Body of pancreas (tissue), 4 donors: Measurements from ENCODE around the gene TNFAIP2. TPM values are rescaled to one million over a fixed set of nuclear protein-coding genes. Genes with fewer than 3 reads are reported as not detected.
"Not testable (repeated sequence)": the region's sequence is repeated elsewhere in the genome, so short reads cannot be mapped to it uniquely, and the experiment has no call there.

ENCODE experiments used
- ATAC-seq: fragments of 150-250 bp; one replicate; pipeline ENCODE4 v1.9.1; 2016
- DNase-seq, 4 donors: peaks; one replicate each; pipeline ENCODE4 v3.0.0-alpha.2; 2019
- H3K27ac ChIP-seq, 4 donors: fragments of 200-600 bp; sonication (generic); 1 replicate in 3 of 4; 2 replicates in 1 of 4; pipeline versions ENCODE4 v1.5.1 to v1.6.1; 2016 to 2019; ENCODE audit warnings: mild to moderate bottlenecking in 1 of 4, mixed read lengths in 1 of 4, moderate library complexity in 1 of 4
- H3K27me3 ChIP-seq, 2 donors: fragments of 200-600 bp; sonication (generic); one replicate each; pipeline ENCODE4 v1.6.0; 2016; ENCODE audit warnings: mild to moderate bottlenecking in 1 of 2
- H3K36me3 ChIP-seq, 2 donors: fragments of 200-600 bp; sonication (generic); replicated peaks in 1 of 2; 2 replicates each; pipeline ENCODE4 v1.5.1; 2016; ENCODE audit warnings: low read depth in 2 of 2; ENCODE audit not compliant: insufficient read depth in 1 of 2
- H3K4me1 ChIP-seq: fragments of 200-600 bp; sonication (generic); one replicate; pipeline ENCODE4 v1.6.0; 2016
- H3K4me3 ChIP-seq, 2 donors: fragments of 200-600 bp; sonication (generic); 1 replicate in 1 of 2; 2 replicates in 1 of 2; pipeline ENCODE4 v1.5.1; 2016 to 2019
- H3K9me3 ChIP-seq, 3 donors: fragments of 200-600 bp; sonication (generic); 1 replicate in 2 of 3; 2 replicates in 1 of 3; pipeline ENCODE4 v1.5.1; 2016
- POLR2A ChIP-seq, 3 donors: fragments of 450-650 bp; IDR thresholded peaks; one replicate each; pipeline ENCODE4 v1.6.1; 2016; ENCODE audit warnings: antibody characterized with exemption in 3 of 3, mild to moderate bottlenecking in 2 of 3
- WGBS, 2 donors: methylation state at CpG; one replicate each; pipeline ENCODE4 v1.1.5; 2017; 5-methylcytosine and 5-hydroxymethylcytosine counted together
- intact Hi-C: fragments of 100-400 bp; cut with DNase I; formaldehyde crosslinking; loops from one replicate; pipeline ENCODE4 v1.15.1; 2023
- total RNA-seq, 2 donors: library from RNA; depleted of rRNA; stranded (reverse); fragments of >200 nt; gene quantifications; one replicate each; pipeline ENCODE4 v1.1.0, GENCODE V29; 2016
- TF ChIP-seq, protein P1 (sequence below), 7 experiments: fragments of 450-650 bp in 4 of 7; fragments of 200-600 bp in 3 of 7; sonication (generic) in 3 of 7; IDR thresholded peaks; one replicate each; pipeline ENCODE4 v1.5.1; 2016 to 2019; ENCODE audit warnings: antibody characterized with exemption in 7 of 7

Gene TNFAIP2
- total RNA-seq, 2 donors from 2014 or later = 22.1 to 75.5 TPM

DNA sequence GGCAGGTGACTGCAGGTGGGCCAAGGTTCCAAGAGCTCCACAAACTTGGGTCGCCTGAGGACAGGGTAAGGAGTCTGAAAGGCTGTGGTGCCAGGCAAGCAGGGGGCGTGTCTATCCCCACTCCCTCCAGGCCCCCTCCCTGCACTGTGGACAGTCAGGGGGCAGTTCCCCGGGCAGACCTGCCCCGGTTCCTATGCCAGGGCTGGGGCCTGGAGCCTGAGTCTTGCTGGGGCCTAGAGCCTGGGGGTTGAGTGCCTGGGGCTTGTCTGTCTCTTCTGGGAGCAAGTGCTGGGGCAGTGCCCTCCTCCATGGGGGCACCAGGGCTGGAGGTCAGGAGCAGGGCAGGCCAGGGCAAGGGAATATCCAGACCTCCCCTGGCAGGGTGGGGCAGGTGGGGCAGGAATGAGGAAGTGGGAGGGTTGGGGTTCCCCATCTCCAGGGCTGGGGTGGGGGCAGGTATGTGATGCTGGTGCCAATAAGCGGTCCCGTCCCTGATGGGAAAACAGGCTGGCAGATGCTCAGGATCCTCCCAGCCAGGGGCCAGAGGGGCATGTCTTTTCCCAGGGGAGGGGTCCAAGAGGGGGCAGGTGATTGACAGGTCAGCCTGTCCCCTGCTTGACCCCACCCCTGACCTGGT lies 11.9 kb upstream of the TNFAIP2 start:
- intact Hi-C loops = loop anchor here (5.0 kb wide), 1 partner anchor 66 kb away; no protein-coding TSS in a partner anchor
- ATAC-seq (peak; percentile 57), DNase-seq (peak in 3 of 4 donors; percentile 46 to 70 (median 57))
- H3K4me3 ChIP-seq = no peak overlapping the region
- H3K9me3 ChIP-seq = no peaks in the 10 kb centered on the region
- H3K4me1 ChIP-seq = peaks cover 43% of the 10 kb centered on the region
- 61% methylated on average over 6 of the region's 6 CpGs; no CpG with 5 or more reads in 1 of the 2 donors for WGBS, 2 donors
- H3K27me3 ChIP-seq = no peaks in the 10 kb centered on the region
- H3K36me3 ChIP-seq = no peaks in the 10 kb centered on the region
- H3K27ac ChIP-seq = peak overlapping the region; percentile 61 to 82 (median 67)
- TF ChIP-seq, protein P1, sequence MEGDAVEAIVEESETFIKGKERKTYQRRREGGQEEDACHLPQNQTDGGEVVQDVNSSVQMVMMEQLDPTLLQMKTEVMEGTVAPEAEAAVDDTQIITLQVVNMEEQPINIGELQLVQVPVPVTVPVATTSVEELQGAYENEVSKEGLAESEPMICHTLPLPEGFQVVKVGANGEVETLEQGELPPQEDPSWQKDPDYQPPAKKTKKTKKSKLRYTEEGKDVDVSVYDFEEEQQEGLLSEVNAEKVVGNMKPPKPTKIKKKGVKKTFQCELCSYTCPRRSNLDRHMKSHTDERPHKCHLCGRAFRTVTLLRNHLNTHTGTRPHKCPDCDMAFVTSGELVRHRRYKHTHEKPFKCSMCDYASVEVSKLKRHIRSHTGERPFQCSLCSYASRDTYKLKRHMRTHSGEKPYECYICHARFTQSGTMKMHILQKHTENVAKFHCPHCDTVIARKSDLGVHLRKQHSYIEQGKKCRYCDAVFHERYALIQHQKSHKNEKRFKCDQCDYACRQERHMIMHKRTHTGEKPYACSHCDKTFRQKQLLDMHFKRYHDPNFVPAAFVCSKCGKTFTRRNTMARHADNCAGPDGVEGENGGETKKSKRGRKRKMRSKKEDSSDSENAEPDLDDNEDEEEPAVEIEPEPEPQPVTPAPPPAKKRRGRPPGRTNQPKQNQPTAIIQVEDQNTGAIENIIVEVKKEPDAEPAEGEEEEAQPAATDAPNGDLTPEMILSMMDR (IDR thresholded peaks at IDR 0.05) = no peak
- TF ChIP-seq POLR2A (IDR thresholded peaks at IDR 0.05) = no peak

DNA sequence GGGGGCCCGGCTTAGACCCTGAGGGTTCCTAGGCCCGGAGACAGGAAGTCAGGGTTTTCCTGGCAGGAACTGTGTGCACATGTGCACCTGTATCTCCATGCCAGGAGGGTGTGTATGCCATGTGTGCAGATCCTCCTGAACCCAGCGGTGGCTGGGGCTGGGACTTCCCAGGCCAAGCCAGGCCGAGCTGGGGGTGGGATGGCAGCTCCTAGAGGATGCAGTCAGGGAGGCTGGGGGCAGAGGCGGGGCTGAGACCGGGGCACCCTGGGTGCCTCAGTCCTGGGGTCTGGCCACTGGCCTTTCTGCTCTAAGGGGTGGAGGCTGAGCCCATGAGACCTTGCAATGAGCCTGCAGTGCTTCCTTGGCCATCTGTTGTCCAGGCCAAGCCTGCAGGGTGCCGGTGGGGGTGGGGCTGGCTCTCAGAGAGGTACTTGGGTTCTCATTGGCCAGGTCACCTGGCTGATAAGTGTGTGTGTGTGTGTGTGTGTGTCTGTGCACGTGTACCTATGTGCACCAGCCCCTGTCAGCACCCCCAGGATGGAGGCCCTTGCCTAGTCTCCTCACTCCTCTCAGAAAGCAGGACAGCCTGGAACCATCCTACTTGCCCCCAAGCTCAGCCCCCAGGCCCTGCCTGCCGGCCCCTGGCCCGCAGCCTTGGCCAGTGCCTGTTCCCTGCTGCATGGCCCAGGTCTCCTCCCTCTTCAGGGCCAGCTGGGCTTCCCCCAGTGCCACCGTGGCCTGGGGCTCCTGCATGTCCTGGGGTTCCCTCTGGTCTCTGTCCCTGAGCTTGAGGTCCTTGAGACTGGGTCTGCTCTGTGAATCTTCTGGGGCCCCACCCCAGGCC lies 10.6 kb upstream of the TNFAIP2 start:
- DNase-seq (no peak), ATAC-seq (no peak)
- Histone ChIP-seq H3K9me3 (no peaks in the 10 kb centered on the region), H3K27me3 (no peaks in the 10 kb centered on the region), H3K36me3 (no peaks in the 10 kb centered on the region), H3K4me1 (peaks cover 43% of the 10 kb centered on the region), H3K4me3 (no peak overlapping the region), H3K27ac (peak overlapping the region in 3 of 4 donors; percentile 61 to 82 (median 72))
- intact Hi-C loops = loop anchor here (5.0 kb wide), 1 partner anchor 65 kb away; no protein-coding TSS in a partner anchor
- TF ChIP-seq POLR2A (IDR thresholded peaks at IDR 0.05) = no peak
- TF ChIP-seq, protein P1 (IDR thresholded peaks at IDR 0.05) = no peak
- 51 to 53% methylated on average over 7 to 10 of the region's 11 CpGs for WGBS, 2 donors

DNA sequence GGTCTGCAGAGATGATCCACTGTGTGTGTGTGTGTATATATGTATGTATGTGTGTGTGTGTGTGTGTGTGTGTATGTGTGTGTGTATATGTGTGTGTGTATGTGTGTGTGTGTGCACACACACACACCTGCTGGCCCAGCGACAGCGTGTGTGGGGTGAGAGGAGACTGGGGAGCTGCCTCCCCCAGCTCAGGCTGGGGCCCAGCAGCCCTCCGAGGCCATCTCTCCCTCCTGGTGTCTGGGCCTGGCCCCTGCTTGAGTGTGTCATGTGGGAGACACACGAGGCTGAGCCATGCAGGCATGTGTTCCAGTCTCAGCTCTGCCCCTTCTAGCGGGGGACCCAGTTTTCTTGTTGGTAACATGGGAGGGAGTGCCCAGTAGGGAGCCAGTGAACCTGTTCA lies 10.0 kb upstream of the TNFAIP2 start:
- 75 to 100% methylated on average over 2 to 5 of the region's 5 CpGs for WGBS, 2 donors
- TF ChIP-seq, protein P1 (IDR thresholded peaks at IDR 0.05) = no peak
- TF ChIP-seq POLR2A (IDR thresholded peaks at IDR 0.05) = no peak
- no peak overlapping the region for H3K4me3 ChIP-seq
- no peaks in the 10 kb centered on the region for H3K36me3 ChIP-seq
- no peaks in the 10 kb centered on the region for H3K9me3 ChIP-seq
- DNase-seq (no peak), ATAC-seq (no peak)
- intact Hi-C loops = loop anchor here (5.0 kb wide), 1 partner anchor 64 kb away; no protein-coding TSS in a partner anchor
- H3K4me1 ChIP-seq = peaks cover 42% of the 10 kb centered on the region
- H3K27ac ChIP-seq = no peak overlapping the region
- H3K27me3 ChIP-seq = no peaks in the 10 kb centered on the region

DNA sequence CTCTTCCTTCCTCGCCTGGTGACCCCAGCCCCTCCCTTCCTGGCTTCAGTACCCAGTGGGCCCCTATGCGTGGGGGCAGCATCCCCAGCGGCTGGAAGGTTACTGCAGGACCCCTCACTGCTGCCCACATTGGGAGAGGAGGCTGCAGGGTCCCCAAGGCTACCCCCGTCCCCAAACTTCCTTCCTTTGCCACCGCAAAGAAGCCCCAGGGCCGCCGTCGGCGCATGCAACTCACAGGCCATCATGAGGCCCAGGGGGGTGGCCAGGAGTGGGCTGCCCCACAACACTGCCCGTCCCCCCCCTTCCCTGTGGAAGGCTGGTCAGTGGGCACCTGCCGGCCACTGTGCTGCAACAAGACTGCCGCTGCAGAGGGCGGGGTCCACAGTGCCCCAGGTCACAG lies 9.5 kb upstream of the TNFAIP2 start:
- DNase-seq = no peak
- Histone ChIP-seq H3K36me3 (no peaks in the 10 kb centered on the region), H3K27me3 (no peaks in the 10 kb centered on the region), H3K4me1 (peaks cover 40% of the 10 kb centered on the region), H3K9me3 (no peaks in the 10 kb centered on the region), H3K27ac (no peak overlapping the region), H3K4me3 (no peak overlapping the region)
- ATAC-seq = no peak
- intact Hi-C loops = loop anchor here (5.0 kb wide), 1 partner anchor 64 kb away; no protein-coding TSS in a partner anchor
- 81% methylated on average over 12 of the region's 13 CpGs; no CpG with 5 or more reads in 1 of the 2 donors for WGBS, 2 donors
- TF ChIP-seq POLR2A (IDR thresholded peaks at IDR 0.05) = no peak
- TF ChIP-seq, protein P1 (IDR thresholded peaks at IDR 0.05) = no peak

DNA sequence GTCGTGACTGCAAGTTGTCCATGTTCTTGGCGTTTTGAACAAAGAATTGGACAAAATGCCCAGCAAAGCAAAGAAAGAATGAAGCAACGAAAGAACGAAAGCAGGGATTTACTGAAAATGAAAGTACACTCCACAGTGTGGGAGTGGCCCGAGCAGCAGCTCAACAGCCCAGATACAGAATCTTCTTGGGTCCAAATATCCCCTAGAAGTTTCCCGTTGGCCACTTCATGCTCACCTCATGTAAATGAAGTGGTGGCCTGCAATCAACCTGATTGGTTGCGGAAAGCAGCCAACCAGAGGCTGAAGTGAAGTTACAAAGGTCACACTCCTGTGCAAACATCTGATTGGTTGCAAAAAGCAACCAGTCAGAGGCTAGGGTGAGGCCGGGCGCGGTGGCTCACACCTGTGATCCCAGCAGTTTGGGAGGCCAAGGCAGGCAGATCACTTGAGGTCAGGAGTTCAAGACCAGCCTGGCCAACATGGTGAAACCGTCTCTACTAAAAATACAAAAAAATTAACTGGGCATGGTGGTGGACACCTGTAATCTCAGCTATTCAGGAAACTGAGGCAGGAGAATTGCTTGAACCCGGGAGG lies 8.1 kb upstream of the TNFAIP2 start:
- DNase-seq, H3K27me3 ChIP-seq, H3K9me3 ChIP-seq, H3K36me3 ChIP-seq, intact Hi-C loops, H3K4me3 ChIP-seq, ATAC-seq: not testable (repeated sequence)
- 72 to 81% methylated on average over 12 of the region's 12 CpGs for WGBS, 2 donors
- H3K4me1 ChIP-seq = peaks cover 33% of the 10 kb centered on the region
- H3K27ac ChIP-seq = peak overlapping the region in 1 of 4 donors; percentile 44
